Vagina (tissue), 2 donors: Measurements from ENCODE around the gene RPN2.

Experiments used
- CTCF ChIP-seq, 3 experiments: fragments of 450-650 bp in 2 of 3; fragments of 200-600 bp in 1 of 3; sonication (generic) in 1 of 3; IDR thresholded peaks; one replicate each; pipeline ENCODE4 v1.5.1; 2017 to 2019; ENCODE audit warnings: antibody characterized with exemption in 3 of 3, mild to moderate bottlenecking in 2 of 3, moderate library complexity in 2 of 3
- POLR2A ChIP-seq, 2 donors: fragments of 450-650 bp; IDR thresholded peaks; one replicate each; pipeline ENCODE4 v1.6.1; 2017; ENCODE audit warnings: antibody characterized with exemption in 2 of 2, mild to moderate bottlenecking in 2 of 2, moderate library complexity in 2 of 2
- POLR2AphosphoS5 ChIP-seq, 2 donors: sonication (generic); formaldehyde crosslinking; IDR thresholded peaks; one replicate each; pipeline ENCODE4 v1.9.0; 2017; ENCODE audit warnings: antibody characterized with exemption in 2 of 2, mild to moderate bottlenecking in 2 of 2, low read depth in 1 of 2; ENCODE audit not compliant: insufficient read depth in 1 of 2

GRCh38 chr20:37235065-37235464, 55.9 kb downstream of the RPN2 start:
- TF ChIP-seq CTCF (IDR thresholded peaks at IDR 0.05) (no peak), POLR2AphosphoS5 (IDR thresholded peaks at IDR 0.05; ENCODE audit: insufficient read depth in 1 of 2, low read depth in 1 of 2) (no peak), POLR2A (IDR thresholded peaks at IDR 0.05) (no peak)
